ENCODE measurements around the gene SYNGR4. TPM values are rescaled to one million over a fixed set of nuclear protein-coding genes. Genes with fewer than 3 reads are reported as not detected.

The SYNGR4 gene
- total RNA-seq, 1 donor from 2014 or later: not detected

GRCh38 chr19:48350856-48351255, 13.3 kb upstream of the SYNGR4 start:
- H3K4me1 ChIP-seq: no peaks in the 10 kb centered on the region
- DNase-seq (ENCODE audit: extremely low spot score in 2 of 2): no peak
- no peaks in the 10 kb centered on the region for H3K27me3 ChIP-seq
- no peak overlapping the region for H3K27ac ChIP-seq
- TF ChIP-seq CTCF (IDR thresholded peaks at IDR 0.05) (no peak), POLR2AphosphoS5 (IDR thresholded peaks at IDR 0.05; ENCODE audit: insufficient read depth in 1 of 2, low read depth in 1 of 2) (no peak), POLR2A (IDR thresholded peaks at IDR 0.05) (no peak)
- intact Hi-C loops (cut with DNase I): no loop called here
- no peaks in the 10 kb centered on the region for H3K9me3 ChIP-seq
- H3K4me3 ChIP-seq: no peak overlapping the region
- no peaks in the 10 kb centered on the region for H3K36me3 ChIP-seq

- Histone ChIP-seq H3K4me1 (no peaks in the 10 kb centered on the region), H3K9me3 (no peaks in the 10 kb centered on the region), H3K27ac (no peak overlapping the region), H3K36me3 (no peaks in the 10 kb centered on the region), H3K4me3 (no peak overlapping the region), H3K27me3 (no peaks in the 10 kb centered on the region)
- peak in 2 of 3 experiments; percentile 35 to 48 for TF ChIP-seq CTCF (IDR thresholded peaks at IDR 0.05)
- no peak for TF ChIP-seq POLR2AphosphoS5 (IDR thresholded peaks at IDR 0.05; ENCODE audit: insufficient read depth in 1 of 2, low read depth in 1 of 2)
- intact Hi-C loops (cut with DNase I): no loop called here
- DNase-seq (ENCODE audit: extremely low spot score in 2 of 2): no peak
These were observed 12.8 kb upstream of the SYNGR4 start for GRCh38 chr19:48351341-48351752.

GRCh38 chr19:48353677-48354076, 10.5 kb upstream of the SYNGR4 start:
- intact Hi-C loops (cut with DNase I): no loop called here
- H3K4me1 ChIP-seq: no peaks in the 10 kb centered on the region

GRCh38 chr19:48354332-48354992, 9.7 kb upstream of the SYNGR4 start:
- no peaks in the 10 kb centered on the region for H3K9me3 ChIP-seq
- no peak for TF ChIP-seq CTCF (IDR thresholded peaks at IDR 0.05)
- TF ChIP-seq POLR2AphosphoS5 (IDR thresholded peaks at IDR 0.05; ENCODE audit: insufficient read depth in 1 of 2, low read depth in 1 of 2): no peak
- no peak for TF ChIP-seq POLR2A (IDR thresholded peaks at IDR 0.05)
- no peaks in the 10 kb centered on the region for H3K4me1 ChIP-seq
- no peak overlapping the region for H3K27ac ChIP-seq
- no peak overlapping the region for H3K4me3 ChIP-seq
- intact Hi-C loops (cut with DNase I): no loop called here
- no peak for DNase-seq (ENCODE audit: extremely low spot score in 2 of 2)
- no peaks in the 10 kb centered on the region for H3K36me3 ChIP-seq
- H3K27me3 ChIP-seq: no peaks in the 10 kb centered on the region

More at GRCh38 chr19:48353677-48354076, 10.5 kb upstream of the SYNGR4 start:
- TF ChIP-seq POLR2AphosphoS5 (IDR thresholded peaks at IDR 0.05; ENCODE audit: insufficient read depth in 1 of 2, low read depth in 1 of 2) (no peak), POLR2A (IDR thresholded peaks at IDR 0.05) (no peak), CTCF (IDR thresholded peaks at IDR 0.05) (no peak)
- H3K4me3 ChIP-seq: no peak overlapping the region
- no peaks in the 10 kb centered on the region for H3K36me3 ChIP-seq
- H3K27me3 ChIP-seq: no peaks in the 10 kb centered on the region
- no peaks in the 10 kb centered on the region for H3K9me3 ChIP-seq
- no peak overlapping the region for H3K27ac ChIP-seq
- DNase-seq (ENCODE audit: extremely low spot score in 2 of 2): no peak

GRCh38 chr19:48355365-48355954, 8.7 kb upstream of the SYNGR4 start:
- no peaks in the 10 kb centered on the region for H3K36me3 ChIP-seq
- TF ChIP-seq POLR2AphosphoS5 (IDR thresholded peaks at IDR 0.05; ENCODE audit: insufficient read depth in 1 of 2, low read depth in 1 of 2) (no peak), CTCF (IDR thresholded peaks at IDR 0.05) (no peak), POLR2A (IDR thresholded peaks at IDR 0.05) (no peak)
- no peaks in the 10 kb centered on the region for H3K9me3 ChIP-seq
- no peak overlapping the region for H3K4me3 ChIP-seq
- no peaks in the 10 kb centered on the region for H3K4me1 ChIP-seq
- H3K27ac ChIP-seq: no peak overlapping the region
- intact Hi-C loops (cut with DNase I): no loop called here
- DNase-seq (ENCODE audit: extremely low spot score in 2 of 2): no peak
- H3K27me3 ChIP-seq: no peaks in the 10 kb centered on the region
